GM18951 (cell line): ENCODE results near the gene IFRD2.
A peak's percentile ranks its signal among the peaks of the same experiment; 100 is the strongest.

Experiments
- POLR2A ChIP-seq: IDR thresholded peaks from 4 replicates; pipeline ENCODE4 v1.6.1; 2011; ENCODE audit warnings: mild to moderate bottlenecking; ENCODE audit not compliant: insufficient read length, insufficient read depth; ENCODE audit errors: extremely low read depth
- in situ Hi-C: fragments of 300-500 bp; cut with MboI; formaldehyde crosslinking; loops from one replicate; pipeline ENCODE4 v1.12.0; 2022; ENCODE audit warnings: low sequenced_read_pairs, mixed read lengths, inconsistent platforms; ENCODE audit not compliant: unreplicated experiment

The IFRD2 gene

DNA sequence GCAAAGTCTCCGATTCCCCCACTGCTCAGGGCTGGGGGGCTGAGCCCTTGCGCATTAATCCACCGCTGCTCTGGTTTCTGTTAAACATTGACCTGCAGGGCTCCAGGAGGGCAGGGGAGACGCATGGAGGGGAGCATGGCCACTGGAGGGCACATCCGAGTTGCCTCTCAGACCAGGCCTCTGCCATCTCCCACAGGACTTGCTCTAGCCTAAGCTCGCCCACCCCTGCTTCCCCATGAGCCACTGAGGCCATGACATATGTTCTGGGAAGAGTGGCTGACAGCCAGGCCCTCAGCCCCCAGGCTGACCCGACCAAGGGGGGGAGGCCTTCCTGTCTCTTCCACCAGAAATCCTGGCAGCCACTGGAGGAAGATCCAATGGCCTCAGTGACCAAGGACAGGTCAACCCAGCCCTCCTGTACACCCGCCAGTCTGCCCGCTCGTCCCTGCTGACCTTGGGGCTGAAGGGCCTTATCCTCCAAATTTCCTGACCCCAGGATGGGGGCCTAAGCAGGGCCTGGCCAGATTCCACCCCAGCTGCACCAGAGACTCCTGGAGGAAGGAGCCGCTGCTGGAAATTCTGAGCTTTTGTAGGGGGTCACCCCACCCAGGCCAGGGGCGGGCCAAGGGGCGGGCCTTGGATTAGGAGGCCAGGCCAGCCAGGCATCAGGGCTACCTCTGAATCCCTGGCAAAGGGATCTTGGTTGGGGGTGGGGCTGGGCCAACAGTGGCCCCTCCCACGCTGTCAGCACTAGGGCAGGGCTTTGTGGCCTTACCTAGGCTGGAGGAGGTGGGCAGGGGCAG is 11.0 kb upstream of the IFRD2 start, which contains the start of gene HYAL1:
Gene HYAL1 (minus strand): TSS at position 562 of the 803 bp plus-strand sequence. CDS start 618 bp downstream, outside the sequence.
- TF ChIP-seq POLR2A = no peak
- in situ Hi-C loops = no loop called here

DNA sequence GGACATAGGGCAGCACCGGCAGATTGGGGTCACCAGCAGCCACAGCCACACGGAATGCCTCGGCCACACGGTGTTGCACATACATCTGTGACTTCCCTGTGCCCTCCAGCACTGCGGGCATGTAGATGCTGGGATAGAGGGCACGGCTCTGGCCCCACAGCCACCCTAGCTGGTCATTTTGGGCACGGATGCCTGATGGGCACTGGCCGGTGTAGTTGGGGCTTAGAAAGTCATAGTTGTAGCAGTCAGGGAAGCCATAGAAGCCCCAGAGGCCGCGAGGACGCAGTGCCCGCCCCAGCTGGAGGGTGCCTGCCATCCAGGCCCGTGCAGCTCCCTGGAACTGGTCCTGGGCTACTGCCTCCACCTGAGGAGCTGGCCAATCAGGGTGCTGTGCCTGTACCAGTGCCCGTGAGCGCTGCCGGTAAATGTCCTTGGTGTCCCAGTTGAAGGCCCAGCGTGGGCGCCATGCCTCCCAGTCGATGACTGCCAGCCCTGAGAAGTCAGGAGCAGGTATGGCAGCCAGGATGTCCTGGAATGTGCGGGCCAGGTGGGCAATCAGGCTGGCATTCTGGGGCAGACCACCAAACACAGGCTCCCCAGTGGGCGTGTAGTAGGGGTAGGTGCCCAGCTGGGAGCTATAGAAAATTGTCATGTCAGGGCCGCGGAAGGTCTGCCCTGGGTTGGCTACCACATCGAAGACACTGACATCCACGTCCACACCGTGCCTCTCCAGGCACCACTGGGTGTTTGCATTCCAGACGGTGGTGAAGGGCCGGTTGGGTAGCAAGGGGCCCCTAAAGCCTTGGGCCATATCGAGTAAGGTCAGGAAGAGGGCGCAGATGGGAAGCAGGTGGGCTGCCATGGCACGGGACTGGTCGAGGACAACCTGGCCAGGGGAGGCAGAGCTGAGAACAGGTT is 10.1 kb upstream of the IFRD2 start:
- in situ Hi-C loops = no loop called here
- no peak for TF ChIP-seq POLR2A

DNA sequence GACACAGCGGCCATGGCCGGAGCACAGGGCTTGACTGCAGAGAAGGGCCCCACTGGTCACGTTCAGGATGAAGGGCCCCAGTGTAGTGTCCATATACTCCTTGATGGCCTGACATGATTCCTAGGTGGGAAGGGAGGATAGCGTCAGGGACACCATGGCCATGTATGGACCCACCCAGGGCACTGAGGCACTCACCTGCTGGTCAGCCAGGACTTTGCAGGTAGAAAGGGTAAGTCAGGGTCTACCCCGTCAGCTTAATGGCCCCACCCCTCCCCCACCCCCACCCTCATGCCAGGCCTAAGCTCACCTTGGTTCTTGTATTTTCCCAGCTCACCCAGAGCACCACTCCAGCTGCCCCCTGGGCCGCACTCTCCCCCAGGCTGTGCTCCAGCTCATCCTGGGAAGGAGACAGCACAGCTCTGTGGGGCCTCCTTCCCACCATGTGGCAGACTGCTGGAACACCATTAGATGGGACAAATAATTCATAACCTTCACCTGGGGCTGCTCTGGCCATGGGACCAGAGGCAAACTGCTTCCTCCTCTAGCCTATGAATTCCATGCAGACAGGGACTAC is 8.5 kb upstream of the IFRD2 start:
- TF ChIP-seq POLR2A = no peak
- in situ Hi-C loops = no loop called here

DNA sequence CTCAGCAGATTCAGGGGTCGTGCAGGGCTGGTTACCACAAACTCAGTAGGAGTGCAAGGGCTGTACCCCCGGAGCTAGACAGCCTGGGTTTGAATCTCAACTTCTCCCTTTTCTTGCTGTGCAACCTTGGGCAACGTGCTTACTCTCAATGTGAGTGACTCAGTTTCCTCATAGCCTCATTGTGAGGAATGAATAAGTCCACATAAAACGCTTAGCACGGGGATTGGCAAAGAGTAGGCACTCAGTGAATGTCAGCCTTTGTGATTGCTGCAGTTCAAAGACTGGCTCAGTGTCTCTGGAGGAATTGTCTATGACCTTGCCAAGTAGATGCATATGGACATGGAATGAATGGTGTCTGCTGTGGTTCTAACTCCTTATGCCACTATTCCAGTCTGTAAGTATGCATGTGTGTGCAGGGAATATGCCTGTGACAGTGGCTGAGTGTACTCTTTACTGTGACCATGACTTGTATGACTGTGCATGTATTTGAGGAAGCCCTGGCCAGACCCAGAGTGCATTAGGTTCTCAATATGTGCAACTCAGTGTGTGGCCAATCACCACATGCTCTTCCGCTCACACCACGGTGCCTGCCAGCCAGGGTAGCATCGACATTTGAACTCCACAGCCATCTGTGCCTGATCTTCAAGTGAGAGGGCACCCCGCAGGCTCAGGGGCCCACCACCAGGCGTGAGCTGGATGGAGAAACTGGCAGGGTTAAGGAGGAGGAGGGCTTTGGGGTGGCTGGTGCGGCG is 7.9 kb upstream of the IFRD2 start:
- in situ Hi-C loops = no loop called here
- no peak for TF ChIP-seq POLR2A

DNA sequence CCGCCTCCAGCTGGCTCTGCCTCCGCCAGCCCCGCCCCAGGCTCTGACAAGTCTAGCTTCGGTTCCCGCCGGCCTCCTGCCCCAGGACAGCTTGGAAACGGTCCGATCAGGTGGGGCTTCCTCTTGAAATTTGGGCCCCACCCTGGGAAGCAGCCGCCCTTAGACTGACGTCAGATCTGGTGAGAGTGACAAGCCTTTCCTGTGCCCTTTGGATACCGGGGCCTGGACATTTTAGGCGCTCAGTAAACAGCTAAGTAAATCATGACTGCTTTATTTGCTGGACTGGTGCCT is 7.4 kb upstream of the IFRD2 start:
- in situ Hi-C loops = no loop called here
- no peak for TF ChIP-seq POLR2A

DNA sequence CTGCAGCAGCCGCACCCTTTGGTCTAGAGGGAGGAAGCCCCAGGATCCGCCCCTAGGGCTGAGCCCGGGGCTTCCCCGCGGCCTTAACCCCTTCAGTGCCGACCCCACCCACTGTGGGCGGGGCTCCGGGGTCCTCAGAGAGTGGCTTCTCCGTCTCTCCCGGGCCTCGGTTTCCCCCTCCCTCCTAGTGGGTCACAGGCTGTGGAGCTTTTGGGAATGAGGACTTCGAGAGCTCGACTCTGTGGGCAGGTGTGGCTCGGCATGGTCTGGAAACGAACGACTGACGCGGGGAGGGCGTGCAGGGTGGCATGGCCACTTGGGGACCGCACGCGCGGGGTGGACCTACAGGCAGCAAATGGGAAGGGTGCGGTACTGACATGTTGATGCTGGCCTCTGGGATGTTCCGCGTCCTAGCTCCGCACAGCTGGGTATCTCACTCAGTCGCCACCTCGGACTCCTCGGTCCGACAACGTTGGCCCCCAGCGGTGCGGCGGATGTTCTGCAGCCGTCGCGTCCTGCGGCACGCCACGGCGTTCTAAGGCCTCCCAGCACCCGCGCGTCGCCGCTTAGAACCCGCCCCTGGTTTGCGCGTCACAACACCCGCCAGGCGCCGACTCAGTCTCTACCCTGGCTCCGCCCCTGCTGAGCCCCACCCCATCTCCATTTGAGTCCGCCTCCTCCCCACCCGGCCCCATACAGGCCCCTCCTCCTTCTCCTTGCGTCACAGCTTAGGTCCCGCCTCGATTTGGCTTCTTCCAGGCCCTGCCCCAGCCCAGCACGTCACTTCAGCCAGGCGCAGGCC is 6.8 kb upstream of the IFRD2 start, which contains the start of the genes HYAL3 and NAA80:
Gene HYAL3 (minus strand): TSS at position 570 of the 802 bp plus-strand sequence. CDS start 3,803 bp downstream, outside the sequence.
Gene NAA80 (minus strand): TSS at position 570 of the 802 bp plus-strand sequence. CDS start 1,942 bp downstream, outside the sequence.
- peak; percentile 89 for TF ChIP-seq POLR2A
- in situ Hi-C loops = no loop called here

DNA sequence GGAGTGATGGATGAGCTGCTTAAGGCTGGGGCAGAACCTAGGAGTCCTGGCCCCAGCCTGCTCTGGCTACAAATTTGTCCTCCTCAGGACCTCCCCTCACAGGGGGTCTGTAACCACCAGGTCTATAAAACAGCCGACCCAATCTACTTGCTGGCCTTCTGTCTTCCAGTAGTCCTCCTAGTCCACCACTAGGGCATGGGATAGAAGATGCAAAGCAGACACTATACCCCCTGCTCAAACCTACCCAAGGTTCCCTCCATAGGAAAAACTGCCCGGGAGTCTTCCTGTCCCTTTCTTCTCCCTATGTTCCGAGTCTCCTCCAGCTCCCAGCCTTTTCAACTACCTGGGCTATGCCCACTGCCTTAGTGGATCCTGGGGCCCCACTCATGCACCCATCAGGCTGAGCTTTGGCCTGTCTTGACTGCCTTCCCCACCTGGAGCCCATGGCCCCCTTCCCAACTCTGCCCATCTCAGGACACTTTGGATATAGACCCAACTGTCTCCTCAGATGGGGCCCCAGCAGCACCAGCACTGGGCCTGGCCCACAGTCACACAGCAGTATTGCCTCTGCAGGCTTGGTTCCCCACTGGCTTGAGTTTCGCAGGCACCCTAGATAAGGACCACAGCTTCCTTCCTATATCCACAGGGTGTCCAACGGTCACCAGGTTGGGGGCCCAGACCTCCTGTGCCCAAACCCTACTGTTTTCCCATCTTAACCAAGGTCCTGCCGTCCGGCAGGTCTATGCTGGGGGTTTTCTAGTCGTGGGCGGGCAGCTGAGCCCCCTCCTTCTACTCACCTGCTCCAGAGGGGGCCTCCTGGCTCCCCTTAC is 5.9 kb upstream of the IFRD2 start:
- TF ChIP-seq POLR2A = no peak
- in situ Hi-C loops = no loop called here

DNA sequence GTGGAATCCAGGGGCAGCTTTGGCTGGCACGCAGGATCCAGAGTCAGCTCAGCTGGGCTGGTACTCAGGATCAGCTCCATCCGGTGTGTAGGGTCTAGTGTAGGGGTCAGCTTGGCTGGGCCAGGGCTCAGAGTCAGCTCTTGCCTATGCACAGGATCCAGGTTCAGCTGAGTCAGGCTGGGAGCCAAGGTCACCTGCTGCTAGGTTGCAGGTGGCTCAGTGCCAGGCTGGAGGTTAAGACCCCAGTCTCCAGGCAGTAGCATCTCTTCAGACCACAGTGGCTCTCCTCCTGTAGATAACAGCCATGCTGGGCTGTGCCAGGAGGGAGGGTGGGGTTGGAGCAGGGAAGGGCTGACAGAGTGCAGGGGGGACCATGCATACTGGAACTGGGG is 5.2 kb upstream of the IFRD2 start:
- no peak for TF ChIP-seq POLR2A
- in situ Hi-C loops = no loop called here

DNA sequence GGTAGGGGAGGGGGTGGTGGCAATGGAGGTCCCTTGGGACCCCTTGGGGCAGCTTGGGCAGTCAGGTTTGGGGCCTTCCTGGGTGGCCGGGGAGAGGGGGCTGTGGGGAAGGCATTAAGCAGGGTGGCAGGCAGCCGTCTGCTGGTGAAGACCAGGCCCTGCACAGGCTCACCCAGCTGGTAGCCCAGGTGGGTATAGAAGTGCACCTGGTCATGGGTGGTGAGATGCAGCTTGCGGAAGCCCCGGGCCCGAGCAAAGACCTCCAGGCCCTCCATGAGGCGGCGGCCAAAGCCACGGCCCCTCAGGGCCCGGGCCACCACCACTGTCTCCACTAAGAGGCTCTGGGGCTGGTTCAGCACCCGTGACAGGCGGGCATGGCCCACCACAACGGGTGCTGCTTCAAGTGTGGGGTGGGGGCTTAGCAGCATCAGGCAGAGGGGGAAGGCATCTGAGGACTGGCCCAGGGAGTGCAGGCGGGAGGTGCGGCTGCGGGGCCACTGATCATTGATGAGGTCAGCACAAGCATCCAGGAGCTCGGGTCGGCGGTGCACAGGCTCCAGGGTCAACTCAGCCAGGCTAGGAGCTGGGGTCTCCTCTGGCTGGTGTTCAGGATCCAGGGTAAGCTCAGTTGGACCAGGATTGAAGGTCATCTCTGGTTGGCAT is 4.6 kb upstream of the IFRD2 start:
- no peak for TF ChIP-seq POLR2A
- in situ Hi-C loops = no loop called here

DNA sequence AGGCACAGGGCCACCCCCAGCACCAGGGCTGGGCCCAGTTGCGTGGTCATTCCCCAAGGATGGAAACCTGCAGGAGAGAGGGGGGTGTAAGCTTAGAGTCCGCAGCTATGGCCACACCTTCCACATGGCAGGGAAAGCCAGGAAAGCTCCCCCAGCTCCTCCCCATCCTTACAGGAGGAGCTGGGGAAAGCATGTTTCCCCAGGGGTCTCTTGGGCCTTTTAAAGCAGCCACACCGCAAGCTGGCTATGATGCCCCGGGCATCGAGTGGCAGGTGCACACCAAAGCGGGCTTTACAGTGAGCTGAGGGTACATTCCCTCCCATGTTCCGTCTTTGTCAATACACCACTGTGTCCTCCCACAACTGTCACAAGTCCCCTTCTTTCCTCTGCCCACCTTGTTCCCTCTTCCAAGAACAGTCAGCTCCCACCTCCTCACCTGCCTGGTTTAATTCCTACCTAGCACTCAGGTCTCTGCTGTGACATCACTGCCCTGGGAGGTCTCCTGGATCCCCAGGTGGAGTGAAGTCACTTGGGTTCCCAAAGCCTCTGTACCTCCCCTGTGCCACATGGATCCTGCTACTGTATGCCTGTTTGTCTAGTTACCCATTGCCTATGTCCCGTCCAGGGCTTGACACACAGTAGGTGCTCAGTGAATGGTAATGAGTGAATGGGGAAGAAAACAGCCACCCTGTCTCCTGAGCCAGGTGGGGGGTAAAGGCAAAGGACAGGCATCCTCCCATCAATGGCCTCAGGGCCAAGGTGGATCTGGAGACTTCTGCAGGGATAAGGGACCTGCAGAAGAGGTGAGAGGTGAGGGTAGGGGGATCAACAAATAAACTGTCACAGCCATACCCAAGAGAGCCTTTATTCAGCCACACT is 3.6 kb upstream of the IFRD2 start:
- in situ Hi-C loops = no loop called here
- no peak for TF ChIP-seq POLR2A
